Measurements from ENCODE around the gene RIC8B. TPM values are rescaled to one million over a fixed set of nuclear protein-coding genes. Genes with fewer than 3 reads are reported as not detected.

Gene RIC8B
- total and polyA plus RNA-seq, 2 of the 13 experiments (the other 11 are each of a cell fraction or from before 2014, with no cell fraction given), result 5.1 to 7.5 TPM

DNA sequence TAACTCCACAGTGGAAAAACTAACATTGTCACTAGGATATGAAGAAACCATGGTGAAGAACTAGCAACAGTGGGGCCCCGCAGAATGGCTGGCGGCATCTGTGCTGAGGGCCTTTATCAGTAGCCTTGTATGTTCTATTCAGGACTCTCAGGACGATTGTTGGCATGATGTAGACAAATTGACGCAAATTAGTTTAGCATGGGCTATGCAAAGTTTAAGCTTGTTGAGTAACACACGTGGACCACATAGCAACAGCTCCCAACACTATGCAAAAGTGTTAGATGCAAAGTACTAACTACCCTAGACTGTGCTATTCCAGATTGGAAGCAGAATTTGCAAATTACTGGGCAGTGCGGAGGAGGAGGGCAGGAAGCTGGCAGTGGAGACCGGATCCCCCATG lies 143.0 kb downstream of the RIC8B start:
- ATAC-seq, result no peak
- H4K20me1 ChIP-seq (ENCODE audit: insufficient read depth, low read length), result no peaks in the 10 kb centered on the region
- TF ChIP-seq ZNF292 (CRISPR knock-in tag; IDR thresholded peaks at IDR 0.05; ENCODE audit: borderline replicate concordance, low read depth) (no peak), GMEB2 (CRISPR knock-in tag; IDR thresholded peaks at IDR 0.05; ENCODE audit: low read depth) (no peak), HHEX (CRISPR knock-in tag; IDR thresholded peaks at IDR 0.05) (no peak), MYNN (CRISPR knock-in tag; IDR thresholded peaks at IDR 0.05; ENCODE audit: low read depth) (no peak), U2AF2 (IDR thresholded peaks at IDR 0.05; ENCODE audit: low read depth, low read length) (no peak), ZNF263 (CRISPR knock-in tag; IDR thresholded peaks at IDR 0.05) (no peak)
- TF ChIP-seq, protein P1, sequence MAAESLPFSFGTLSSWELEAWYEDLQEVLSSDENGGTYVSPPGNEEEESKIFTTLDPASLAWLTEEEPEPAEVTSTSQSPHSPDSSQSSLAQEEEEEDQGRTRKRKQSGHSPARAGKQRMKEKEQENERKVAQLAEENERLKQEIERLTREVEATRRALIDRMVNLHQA (CRISPR knock-in tag; IDR thresholded peaks at IDR 0.05), result no peak
- no peak overlapping the region for H3K9ac ChIP-seq (ENCODE audit: insufficient read depth, low read depth, low read length)
- H3K36me3 ChIP-seq (replicated peaks in 1 of 2; ENCODE audit: control insufficient read depth in 1 of 2, insufficient read depth in 2 of 2, low read length in 2 of 2), result no peaks in the 10 kb centered on the region
- POLR2A ChIA-PET, result no interaction called here
- H3K9me3 ChIP-seq (ENCODE audit: low read length), result no peaks in the 10 kb centered on the region
- FAIRE-seq, result no peak
- no peak overlapping the region for H3K4me3 ChIP-seq (replicated peaks in 1 of 3; ENCODE audit: insufficient read depth in 1 of 3, low read depth in 2 of 3, low read length in 3 of 3)
- H2AFZ ChIP-seq (ENCODE audit: low read length), result no peak overlapping the region
- in situ Hi-C loops (cut with HindIII; ENCODE audit: extremely low pct_ligation_motif_present, low pct_unique_long_range_greater_than_20kb) (loop anchor here (5.0 kb wide), 1 partner anchor 530 kb away; no protein-coding TSS in a partner anchor), intact Hi-C loops (cut with micrococcal nuclease; ENCODE audit: unreplicated experiment) (loop anchor here (5.0 kb wide), 1 partner anchor 235 kb away; no protein-coding TSS in a partner anchor)
- H3K79me2 ChIP-seq (ENCODE audit: insufficient read depth, low read length), result no peaks in the 10 kb centered on the region
- CTCF ChIA-PET (ENCODE audit: low intra/inter-chr PET ratio, low total read pairs), result interaction anchor here (0.7 kb wide), 1 partner anchor 532 kb away, joined by 3 read pairs; no protein-coding TSS in a partner anchor
- H3K4me1 ChIP-seq (ENCODE audit: insufficient read depth, low read length), result peaks cover 11% of the 10 kb centered on the region
- 56% methylated on average over 7 of the region's 7 CpGs for WGBS (ENCODE audit: low lambda C conversion rate)
- H3K27ac ChIP-seq (ENCODE audit: extremely low read length, insufficient read depth, low read length), result no peak overlapping the region
- BruUV-seq (replicated peaks), result no TSS peak
- no peak for DNase-seq (ENCODE audit: low spot score)
- no peaks in the 10 kb centered on the region; a peak in 1 of 5 replicates for H3K27me3 ChIP-seq (ENCODE audit: control insufficient read depth in 1 of 2, insufficient read depth in 2 of 2, low read length in 2 of 2)
- no peak overlapping the region for H3K4me2 ChIP-seq (ENCODE audit: low read depth, low read length)

Data from HepG2 (cell line).